LNCAP (cell line): ENCODE results near the gene TMEM11.

Experiments
- CTCF ChIP-seq: fragments of 450-650 bp; IDR thresholded peaks from 2 replicates; pipeline ENCODE4 v1.5.1; 2017; ENCODE audit warnings: mild to moderate bottlenecking

The TMEM11 gene

GRCh38 chr17:21160401-21160800, 53.6 kb downstream of the TMEM11 start:
- no peak for TF ChIP-seq CTCF

- TF ChIP-seq CTCF: no peak
These were observed 56.2 kb downstream of the TMEM11 start for GRCh38 chr17:21157586-21158370.

- no peak for TF ChIP-seq CTCF
These were observed 61.2 kb downstream of the TMEM11 start for GRCh38 chr17:21152731-21153130.

GRCh38 chr17:21149621-21150020, 64.3 kb downstream of the TMEM11 start:
- TF ChIP-seq CTCF: no peak
